Fibroblast of skin of scalp (primary cell): ENCODE data around the gene AHNAK2.

Experiments
- DNase-seq: peaks from one replicate; pipeline ENCODE4 v3.0.0-alpha.2; 2013

Gene AHNAK2

DNA sequence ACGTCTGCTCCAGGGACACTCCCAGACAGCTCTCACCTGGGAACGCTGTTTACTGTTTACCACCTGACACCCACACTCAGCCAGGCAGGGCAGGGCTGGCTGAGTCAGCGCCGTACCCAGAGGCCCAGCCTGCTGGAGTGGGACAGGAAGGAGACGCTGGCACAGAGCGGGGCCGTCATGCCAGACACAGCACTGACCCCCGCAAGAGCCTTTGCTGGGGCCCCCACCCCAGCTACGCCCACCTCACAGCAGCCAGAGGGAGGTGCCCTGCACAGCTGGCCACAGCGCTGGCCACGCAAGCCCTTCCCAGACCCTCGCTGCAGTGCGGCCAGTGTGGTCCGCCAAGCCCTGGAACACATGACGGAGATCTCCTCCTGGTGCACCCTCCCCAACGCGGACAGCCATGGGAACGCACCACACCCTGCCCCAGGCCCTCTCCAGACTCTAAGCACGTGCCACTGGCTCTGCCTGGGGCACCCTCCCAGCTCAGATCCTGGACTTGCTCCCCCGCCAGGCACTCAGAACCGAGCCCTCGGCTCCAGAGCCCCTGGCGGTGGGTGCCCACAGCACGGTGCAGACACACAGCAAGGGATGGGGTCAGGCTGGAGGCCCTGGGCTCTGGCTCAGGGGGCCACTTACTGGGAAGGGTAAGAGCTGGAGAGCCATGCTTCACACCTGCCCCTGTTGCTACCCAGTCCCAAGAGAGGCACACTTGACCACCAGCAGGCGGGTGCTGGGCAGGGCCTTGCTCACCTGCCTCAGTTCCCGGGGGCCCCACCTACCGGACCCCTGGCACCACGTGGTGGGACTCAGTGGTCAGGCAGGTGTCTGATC, 5.7 kb downstream of the AHNAK2 start:
- DNase-seq = peak; percentile 38

DNA sequence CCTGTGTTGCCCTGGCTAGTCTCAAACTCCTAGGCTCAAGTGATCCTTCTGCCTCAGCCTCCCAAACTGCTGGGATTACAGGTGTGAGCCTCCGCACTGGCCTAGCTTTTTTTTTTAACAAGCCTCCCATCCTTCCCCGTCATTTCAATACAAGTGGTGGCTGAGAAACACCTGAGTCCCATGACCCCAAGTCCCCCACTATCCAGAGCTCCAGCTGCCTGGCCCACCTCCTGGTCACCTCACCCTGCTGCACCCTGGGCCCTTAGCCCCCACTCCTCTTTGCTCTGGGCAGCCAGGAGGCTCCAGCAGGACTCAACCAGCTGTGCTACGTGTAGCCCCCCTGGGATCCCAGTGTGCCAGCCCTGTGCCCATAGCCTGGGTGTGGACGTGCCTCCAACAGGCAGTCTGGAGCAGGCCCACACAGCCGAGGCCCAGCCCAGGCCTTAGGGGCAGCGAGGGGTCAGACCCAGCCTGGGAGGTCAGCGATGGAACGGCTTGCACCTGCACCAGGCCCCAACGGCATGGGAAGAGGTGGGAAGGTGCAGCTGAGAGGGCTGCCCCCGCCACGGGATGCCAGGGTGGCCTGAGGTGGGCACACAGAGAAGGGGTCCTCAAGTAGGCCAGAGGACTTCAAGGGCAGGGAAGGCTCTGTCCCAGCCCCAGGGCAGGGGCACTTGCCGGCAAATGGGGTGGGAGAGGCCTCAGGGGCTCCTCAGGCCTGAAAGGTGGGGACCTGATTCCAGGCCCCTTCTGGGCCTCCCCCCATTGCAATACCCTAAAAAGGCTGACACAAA, 6.5 kb downstream of the AHNAK2 start:
- DNase-seq = no peak

DNA sequence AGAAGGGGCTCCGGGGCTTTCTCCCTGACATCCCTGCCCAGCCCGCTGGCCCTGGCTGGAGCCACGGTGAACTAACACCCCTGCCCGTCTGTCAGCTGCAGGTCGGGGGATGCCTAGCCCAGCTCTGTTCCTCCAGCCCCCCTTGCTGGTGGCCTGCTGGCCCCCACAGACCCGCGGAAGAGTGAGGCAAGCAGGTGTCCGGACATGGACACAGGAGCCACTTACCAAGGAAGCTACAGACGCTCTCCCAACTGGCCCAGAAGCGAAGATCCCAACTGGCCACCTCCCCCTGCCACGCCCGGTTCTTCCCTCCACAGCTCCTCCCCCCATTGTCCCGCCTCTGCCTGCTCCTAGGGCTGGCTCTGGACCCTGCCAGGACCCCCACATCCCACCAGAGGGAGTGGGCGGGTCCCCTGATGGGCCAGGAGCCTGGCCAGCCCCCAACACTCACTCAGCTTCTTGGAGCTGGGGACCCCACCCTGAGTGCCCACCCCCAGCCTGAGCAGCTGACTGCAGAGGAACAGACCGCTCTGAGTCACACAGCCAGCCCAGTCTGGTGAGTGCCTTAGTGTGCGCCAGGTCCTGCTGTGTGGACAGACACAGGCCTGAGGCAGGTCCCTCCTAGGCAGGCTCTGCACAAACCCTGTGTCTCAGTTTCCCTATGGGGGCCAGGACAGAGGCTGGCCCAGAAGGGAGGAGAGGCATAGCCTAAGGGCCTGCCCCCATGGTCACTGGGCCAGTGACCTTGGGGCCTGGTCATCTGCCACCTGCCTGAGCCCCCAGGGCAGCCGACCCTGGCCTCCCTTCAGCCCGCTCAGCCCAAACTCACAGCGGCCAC, 7.7 kb downstream of the AHNAK2 start:
- peak; percentile 95 for DNase-seq

DNA sequence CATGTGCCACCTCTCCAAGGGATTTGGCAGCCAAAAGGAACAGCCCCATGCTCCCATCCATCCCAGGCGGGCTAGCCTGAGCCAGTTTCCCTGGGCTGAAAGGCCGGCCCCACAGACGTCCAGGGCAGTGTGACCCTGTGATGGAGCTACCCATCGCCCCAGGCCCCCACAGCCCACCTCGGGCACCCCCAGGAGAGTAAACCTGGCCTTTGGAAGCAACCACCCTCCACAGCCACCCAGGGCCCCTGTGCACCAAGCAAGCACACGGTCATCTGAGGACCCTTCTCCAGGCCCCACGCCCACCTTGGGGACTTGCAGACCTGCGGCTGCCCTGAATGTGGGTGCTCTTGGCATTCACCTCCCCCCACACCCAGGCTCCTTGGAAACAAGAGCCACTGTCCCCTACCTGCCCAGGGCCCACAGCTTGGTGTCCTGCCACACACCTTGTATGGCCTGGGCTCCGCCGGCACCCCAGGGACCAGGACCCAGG, 8.4 kb downstream of the AHNAK2 start:
- DNase-seq = no peak

DNA sequence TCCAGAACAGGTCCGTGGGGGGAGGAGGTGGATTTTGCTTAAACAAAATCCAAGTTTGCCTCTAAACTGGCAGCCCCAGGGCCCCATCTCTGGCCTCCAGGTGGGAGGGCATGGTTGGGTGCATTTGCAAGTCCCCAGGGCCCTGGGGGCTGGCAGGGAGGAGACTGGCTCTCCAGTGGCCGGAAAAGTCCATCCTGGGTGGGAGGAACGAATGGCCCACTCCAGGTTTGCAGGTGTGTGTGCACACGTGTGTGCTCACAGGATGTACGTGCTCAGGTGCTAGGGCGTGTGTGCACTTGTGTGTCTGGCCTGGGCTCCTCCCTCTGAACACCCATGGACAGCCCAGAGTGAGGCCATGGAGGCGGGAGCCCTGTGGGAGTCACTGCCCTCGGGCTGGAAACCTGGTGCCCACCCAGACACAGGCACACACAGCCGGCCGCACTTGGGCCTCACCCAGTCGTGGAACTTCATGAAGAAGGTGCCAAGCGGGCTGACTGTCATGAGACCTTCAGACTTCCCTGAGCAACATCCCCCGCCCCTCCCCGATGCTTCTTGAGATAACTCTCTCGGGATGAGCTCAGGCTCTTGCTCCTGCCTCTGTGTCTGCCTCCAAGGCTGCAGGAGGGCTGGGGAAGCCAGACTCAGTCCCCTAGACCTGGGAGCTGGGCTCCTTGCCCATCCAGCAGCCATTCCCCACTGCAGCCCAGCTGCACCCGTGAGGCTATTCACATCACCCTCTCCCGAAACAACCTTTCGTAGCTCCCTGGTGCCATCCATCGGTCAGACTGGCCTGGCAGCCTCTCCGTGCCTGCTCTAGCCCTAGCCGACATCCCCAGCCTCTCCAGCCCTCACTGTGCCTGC, 9.4 kb downstream of the AHNAK2 start:
- DNase-seq = peak; percentile 45

DNA sequence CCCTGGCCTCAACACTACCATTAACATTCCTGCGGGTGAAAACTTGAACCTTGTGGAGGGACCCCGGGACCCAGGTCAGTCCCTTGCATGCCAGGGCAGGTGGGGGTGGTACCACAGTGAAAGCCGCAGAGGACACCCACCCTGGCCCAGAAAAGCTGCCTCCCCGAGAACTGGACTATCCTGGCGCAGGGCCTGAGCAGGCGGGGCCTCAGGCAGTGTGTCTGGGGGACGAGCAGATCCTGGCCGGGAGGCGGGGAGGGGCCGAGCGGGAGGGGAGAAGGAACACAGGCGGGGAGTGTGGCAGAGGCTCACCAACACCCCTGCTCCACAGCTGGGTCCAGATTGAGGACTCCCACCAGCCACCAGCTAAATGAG, 10.0 kb downstream of the AHNAK2 start:
- peak; percentile 67 for DNase-seq

DNA sequence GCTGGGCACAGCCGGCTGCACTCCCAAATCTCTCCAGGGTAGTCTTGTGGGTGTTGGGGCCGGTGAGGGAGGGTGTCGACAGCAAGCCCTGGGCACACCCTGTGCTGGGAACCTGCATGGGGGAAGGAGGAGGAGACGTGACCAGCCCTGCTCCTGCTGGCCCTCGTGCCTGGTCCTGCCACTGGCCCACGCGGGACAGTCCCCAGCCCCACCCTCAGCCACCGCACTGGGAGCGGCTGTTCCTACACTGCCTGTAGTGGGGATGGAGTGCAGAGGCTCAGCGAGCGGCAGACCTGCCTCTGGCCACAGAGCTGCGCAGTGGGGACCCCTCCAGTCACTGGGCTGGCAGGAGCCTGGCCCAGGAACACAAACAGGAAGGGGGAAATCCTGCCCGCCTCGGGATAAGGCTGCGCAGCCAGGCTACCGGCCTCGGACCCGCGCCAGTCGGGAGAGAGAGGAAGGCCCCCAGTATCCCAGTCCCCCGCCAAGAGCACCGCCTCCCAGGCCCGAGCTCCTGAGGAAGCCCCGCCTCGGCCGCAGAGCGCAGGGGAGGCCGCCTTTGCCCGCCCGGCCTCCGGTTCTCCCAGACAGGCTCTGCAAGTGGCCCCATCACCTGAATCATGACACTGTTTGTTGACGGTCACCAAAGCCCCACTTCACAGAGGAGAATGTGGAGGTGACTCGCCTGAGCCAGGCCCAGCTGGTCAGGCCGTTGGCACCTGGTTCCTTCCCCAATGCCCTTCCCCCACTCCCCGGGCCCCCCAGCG, 10.6 kb downstream of the AHNAK2 start:
- DNase-seq = peak; percentile 32

DNA sequence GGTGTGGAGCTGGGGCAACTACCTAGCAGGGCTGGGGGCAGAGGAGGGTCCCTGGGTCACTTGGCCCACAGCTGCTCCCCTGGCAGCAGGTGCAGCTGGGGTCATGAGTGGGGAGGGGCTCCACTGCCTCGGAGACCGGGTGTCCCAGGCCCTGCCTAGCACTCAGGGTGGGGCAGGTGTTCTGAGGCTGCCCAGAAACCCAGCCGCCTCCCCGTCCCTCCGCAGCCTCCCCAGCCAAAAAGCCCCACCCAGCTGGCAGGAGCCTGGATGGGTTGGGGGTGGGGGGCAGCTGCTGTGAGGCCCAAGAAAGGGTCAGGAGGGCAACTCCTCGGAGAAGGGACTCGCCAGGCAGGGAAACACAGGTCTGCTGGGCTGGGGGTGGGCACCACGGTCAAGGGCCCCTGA, 11.2 kb downstream of the AHNAK2 start:
- DNase-seq = no peak

DNA sequence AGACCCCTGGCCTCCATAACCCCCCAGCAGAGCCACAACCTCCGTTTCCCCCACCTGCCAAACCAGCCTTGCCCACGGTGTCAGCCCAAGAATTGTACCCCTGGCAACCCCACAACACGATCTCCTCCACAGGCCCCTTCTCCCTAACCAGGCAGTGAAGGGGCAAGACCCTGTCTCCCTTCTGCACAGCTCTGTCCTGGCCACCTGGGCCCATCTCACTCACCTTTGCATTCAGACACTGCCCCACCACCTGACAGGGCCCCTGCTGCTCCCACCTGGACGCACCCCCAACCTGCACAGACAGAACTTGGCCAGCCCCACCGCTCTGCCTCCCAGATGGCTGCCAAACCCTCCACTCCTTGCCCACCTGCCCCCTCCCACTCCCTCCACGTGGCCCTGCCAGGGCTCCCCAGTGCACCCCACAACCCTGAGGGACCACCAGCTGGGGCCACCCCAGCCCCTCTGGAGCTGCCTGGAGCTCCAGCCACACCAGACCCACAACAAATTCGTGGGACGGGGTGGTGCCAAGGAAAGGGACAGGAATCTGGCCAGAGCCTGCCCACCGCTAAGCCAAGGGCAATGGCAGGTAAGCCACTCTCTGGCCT, 11.8 kb downstream of the AHNAK2 start:
- no peak for DNase-seq

DNA sequence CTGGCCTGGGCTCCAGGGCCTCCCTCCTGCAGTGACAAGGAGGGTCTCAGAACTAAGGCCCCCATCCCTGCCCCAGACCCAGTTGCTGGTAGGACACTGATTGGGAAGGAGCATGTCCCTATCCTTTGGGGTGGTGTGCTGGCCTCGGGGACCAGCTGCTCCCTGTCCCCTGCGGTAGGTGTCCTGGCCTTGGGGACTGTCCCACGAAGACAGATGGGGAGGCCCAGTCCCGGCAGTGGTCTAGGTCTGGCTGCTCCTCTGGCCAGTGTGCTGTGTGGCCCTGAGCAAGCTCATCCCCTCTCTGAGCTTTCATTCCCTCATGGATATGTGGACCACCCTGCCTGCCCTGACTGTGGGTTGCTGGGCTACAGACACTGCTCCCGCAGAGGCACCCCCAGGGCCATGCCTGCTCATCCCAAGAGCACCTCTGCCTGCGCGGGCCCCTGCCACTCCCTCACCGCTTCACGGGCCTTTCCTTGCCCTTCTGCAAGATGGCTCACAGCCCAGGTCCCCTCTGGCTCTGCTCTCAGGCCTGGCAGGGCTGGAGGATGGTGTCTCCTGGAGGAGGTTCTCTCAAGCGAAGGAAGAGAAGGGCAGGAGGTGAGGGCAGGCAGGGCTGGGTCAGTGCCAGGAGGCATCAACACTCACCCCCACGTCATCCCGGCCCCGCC, 12.5 kb downstream of the AHNAK2 start:
- DNase-seq = no peak

DNA sequence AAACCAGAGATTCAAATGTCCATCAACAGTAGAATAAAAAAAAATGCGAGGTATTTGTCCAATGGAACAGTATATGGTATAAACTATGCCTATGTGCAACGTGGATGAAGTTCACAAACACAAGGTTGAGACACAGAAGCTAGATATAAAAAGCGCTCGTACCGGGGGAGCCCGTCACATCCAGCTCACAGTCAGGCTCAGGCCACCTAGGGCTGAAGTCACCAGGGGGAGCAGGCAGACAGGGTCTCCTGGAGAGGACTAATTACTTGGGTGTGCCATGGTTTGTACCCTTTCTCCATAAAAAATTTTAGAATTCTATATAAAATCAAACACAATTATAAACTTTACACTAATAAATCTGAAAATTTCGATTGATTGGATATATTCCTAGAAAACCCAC, 13.6 kb downstream of the AHNAK2 start:
- DNase-seq = no peak

DNA sequence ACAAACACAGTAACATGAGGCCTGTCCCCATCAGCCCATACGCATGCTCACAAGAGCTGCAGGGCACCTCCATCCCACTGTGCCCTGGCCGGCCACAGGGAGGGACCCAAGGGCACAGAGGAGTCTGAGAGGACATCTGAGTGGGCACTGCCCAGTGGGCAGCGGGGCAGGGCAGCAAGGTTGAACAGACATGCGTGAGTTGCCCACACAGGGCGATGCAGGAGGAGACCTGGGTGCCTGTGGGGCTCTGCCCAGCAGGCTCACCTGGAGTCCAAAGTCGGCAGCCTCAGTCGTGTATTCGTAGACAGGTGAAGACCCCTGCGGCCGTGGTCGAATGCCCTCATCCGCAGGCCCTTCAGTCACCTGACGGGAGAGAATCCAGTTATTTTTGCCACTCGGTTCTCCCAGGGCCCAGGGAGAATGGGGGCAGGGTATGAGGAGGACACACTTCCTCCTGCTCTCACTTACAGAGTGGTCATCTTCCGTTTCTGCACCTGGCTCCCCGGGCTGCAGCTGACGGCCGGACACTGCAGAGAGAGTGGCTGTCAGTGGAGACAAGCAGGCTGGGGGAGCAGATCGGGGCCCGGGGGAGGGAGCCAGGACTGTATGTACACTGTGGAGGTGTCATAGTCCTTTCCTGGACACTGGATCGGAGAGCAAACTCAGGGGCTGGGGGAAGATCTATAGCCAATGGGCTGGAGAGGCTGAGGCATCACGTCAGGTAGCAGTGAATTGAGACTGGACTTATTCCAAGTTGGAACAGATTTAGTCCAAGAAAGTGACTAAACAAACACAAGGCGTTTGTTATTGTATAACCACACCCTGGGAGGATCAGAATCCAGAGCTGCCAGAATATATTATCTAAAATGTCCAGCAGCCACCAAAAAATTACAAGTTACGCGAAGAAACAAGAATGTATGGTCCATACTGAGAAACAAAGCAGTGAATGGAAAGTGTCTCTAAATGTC, 20.7 kb downstream of the AHNAK2 start:
- no peak for DNase-seq

DNA sequence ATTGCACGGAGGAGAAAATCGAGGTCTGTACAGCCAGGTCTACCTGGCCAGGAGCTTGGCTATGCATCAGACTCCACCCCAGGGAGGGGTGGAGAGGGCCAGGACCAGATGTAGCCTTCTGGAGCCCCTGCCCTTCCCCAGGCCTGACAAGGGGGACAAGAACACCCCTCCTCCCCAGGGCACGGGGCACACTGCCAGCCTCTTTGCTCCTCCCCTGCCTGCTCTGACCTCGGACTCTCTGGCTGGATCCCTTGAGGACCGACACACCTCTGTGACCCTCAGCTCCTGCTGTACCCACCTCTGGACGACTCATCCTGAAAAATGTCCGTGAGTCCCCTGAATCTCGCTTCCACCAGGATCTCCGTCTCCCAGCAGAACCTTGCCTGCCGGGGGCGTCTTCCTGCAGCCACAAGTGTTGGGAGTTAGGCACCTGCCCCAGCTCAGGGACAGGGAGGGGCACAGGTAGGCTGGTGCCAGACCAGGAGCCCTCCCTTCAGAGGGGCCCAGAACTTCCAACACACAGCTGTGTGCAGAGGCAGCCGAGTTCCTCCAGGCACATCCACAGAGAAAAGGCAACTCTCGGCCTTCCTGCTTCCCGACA, 21.8 kb downstream of the AHNAK2 start:
- DNase-seq = no peak

DNA sequence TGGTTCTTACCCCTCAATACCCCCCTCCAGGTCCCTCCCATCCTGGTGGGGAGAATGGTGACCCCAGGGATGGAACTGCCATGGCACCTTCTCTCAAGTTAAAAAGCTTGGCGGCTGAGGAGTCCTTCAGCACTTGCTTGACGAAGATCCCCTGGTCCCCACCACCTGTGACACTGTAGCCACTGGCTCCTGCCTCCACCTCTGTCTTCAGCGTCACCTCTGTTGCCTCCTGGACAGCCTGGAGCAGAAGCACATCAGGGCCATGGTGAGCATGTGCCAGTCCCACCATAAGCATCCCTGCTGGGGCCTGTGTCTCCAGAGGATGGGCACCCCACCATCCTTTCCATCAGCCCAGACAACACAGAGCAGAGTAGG, 22.8 kb downstream of the AHNAK2 start:
- DNase-seq = no peak

DNA sequence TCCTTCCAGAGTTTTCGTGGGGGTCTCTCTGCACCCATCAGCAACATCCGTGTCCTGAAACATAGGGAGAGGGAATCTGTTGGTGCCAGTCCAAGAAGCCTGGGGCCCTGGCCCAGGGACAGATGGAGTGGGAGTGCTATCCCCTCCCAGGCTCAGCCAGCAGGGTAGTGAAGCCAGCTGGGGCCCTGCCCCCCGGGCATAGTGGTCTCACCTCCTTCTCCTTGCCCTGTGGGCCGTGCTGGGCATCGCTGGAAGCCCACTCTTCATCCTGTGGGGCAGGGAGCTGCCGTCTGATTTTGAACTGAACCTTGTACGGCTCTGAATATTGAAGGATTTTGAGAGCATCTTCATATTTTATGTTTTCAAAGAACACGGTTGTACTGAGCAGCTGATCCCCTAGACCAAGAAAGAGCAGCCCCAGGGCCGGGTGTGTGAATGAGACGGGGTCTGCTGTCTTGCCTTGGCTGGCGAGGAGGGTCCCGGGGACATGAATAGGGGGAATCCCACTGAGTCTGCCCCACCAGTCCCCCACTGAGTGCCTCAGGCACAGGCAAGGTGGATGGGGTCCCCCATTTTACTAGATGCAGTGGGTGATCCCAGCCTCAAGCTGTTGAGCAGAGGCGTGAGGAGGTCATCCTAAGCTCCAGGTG, 23.3 kb downstream of the AHNAK2 start:
- DNase-seq = no peak

DNA sequence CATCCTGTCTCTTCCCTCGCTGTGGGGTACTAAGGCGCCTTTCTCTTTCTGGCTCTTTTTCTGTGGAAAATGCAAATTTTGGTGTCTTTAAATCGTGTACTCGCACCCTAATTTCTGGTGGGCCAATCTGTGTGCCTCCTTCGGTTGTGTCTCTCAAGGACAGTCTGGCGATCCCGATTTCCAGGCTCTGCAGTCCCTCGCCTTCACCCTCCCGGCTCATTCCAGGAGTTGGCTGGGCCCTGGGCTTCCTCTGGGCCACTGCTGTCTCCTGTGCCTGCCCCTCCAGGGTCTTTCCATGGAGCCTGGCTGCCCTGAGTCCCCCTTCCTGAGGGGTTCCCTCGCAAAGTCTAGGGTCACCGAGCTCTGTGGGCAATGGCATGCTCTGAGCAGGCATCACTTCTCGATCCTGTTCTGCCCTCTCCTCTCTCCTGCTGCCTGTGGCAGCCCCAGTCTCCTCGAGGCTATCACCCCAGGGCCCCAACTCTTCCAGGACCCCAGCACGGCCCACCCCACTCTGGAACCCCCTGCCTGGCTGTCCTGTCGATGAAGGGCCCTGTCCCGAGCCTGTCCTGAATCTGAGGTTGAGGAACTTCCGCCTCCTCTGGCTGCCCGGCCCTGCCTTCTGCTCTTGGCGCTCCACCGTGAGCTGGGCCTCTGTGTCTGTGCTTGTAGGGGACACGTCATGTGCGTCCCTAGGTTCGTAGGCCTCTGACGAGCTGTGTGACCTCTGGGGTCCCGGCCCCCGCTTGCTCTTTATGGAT, 24.1 kb downstream of the AHNAK2 start:
- DNase-seq = no peak

DNA sequence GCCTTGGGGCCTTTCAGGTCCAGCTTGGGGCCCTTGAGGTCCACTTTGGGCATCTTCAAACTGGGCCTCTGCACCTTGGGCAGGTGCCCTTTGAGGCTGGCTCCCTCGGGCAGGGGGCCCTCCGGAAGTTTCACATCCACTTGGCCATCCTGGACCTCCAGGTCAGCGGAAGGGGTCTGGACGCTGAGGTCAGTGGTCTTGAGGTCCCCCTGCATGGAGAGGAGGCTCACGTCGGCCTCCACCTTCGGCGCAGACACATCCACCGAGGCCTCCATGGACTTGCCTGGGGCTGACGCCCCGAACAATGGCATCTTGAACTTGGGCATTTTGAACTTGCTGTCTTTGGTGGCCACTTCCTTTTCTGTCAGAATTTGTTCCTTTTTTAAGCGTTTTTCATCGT, 25.1 kb downstream of the AHNAK2 start:
- no peak for DNase-seq
